ENCODE measurements around the gene SAG. TPM values are rescaled to one million over a fixed set of nuclear protein-coding genes. Genes with fewer than 3 reads are reported as not detected.

Gene SAG
- under 1 TPM; 0.10 to 0.55 TPM for total RNA-seq

DNA sequence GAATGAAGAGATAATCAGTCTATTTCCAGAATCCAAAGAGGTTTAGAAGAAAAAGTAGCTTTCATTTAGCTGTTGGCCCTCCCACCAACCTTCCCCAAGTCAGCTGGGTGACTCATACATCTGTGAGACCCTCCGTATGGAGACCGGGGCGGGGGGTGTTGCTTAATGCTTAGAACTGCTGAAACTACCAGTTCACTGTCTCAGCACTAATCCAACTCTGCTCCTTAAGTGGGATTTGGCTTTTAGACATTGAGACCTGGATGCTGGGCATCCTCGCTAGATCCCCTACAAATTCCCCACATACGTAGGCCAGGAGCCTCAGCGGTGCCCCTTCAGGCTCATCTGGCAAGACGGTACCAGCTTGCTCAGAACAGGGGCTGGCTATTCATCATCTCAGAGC, at the start of gene SAG:
SAG (plus strand) TSS at position 252 of the 400 bp plus-strand sequence. CDS start 1,374 bp downstream, outside the sequence.

DNA sequence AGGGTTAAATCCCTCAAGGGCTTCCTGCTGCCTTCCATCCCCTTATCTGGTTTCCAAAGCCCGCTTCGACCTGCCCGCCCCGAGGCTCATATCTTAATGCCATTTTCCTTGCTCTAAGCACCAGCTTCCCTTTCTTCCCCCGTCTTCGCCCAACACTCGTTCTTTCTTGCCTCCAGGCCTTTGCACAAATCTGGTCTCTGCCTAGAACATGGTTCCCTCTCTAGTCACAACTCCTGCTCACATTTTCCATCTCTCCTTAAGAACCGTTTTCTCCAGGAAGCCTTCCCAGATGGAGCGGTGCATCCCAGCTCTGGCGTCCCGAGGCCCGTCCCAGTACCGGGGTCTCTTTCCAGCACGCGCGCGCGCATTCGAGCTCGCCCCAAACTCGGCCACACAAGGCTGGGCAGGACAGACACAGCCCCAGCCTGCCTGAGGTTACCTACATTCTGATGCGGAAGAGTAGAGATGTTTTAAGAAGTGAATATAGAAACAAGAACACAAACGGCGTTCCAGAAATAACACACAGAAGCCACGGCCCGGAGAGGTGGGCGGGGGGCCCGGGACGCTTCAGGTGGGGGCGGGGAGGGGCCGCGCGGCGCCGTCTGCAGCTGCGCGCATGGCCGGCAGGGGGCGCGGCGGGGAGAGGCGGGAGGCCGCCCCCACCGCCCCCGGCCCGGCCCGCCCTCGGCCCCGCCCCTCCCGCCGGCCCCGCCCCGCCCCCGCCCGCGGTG, 46.3 kb downstream of the SAG start, which contains the start of gene DGKD:
DGKD (plus strand) TSS at position 726 of the 731 bp plus-strand sequence. CDS start 25 bp downstream, outside the sequence.

Other genes with a start within 250 kb of the SAG start
- 100 to 1,000 TPM; 115 to 121 TPM for gene INPP5D, start 247.5 kb upstream of the SAG start, total RNA-seq
- gene ATG16L1, start 56.1 kb upstream of the SAG start, total RNA-seq = 10 to 100 TPM; 48.1 TPM
- 100 to 1,000 TPM; 144 to 148 TPM for gene DGKD, start 46.7 kb downstream of the SAG start, total RNA-seq